Activated T-cell treated with anti-CD3 and anti-CD28 coated beads, Interleukin-2, amount 50 U/mL, for 72 hours (primary cell): ENCODE results near the gene PKM. TPM values are rescaled to one million over a fixed set of nuclear protein-coding genes. Genes with fewer than 3 reads are reported as not detected.
"Not testable (repeated sequence)": the region's sequence is repeated elsewhere in the genome, so short reads cannot be mapped to it uniquely, and the experiment has no call there.

Experiments
- ATAC-seq, 2 donors: fragments of 150-1000 bp; cut with Tn5 transposase; replicated peaks in 1 of 2; 2 replicates each; pipeline ENCODE4 v1.10.0; 2021; ENCODE audit warnings: moderate library complexity in 2 of 2, mild to moderate bottlenecking in 1 of 2
- DNase-seq, 2 donors: peaks; one replicate each; pipeline ENCODE4 v3.0.0; 2021 to 2022; ENCODE audit warnings: mixed read lengths in 1 of 2
- H3K27ac Mint-ChIP-seq: one replicate; pipeline ENCODE4 v1.8.0; 2022; ENCODE audit warnings: mild to moderate bottlenecking, moderate library complexity, mixed read lengths
- H3K27me3 Mint-ChIP-seq: one replicate; pipeline ENCODE4 v1.8.0; 2022; ENCODE audit warnings: low read depth, mixed read lengths
- H3K36me3 Mint-ChIP-seq, 2 donors: one replicate each; pipeline ENCODE4 v1.8.0; 2022; ENCODE audit warnings: mixed read lengths in 2 of 2, mild to moderate bottlenecking in 1 of 2; ENCODE audit not compliant: insufficient read depth in 2 of 2
- H3K4me1 Mint-ChIP-seq: one replicate; pipeline ENCODE4 v1.8.0; 2022; ENCODE audit warnings: low read depth, mixed read lengths
- H3K4me3 Mint-ChIP-seq, 2 donors: one replicate each; pipeline ENCODE4 v1.8.0; 2022; ENCODE audit warnings: mild to moderate bottlenecking in 2 of 2, mixed read lengths in 2 of 2, moderate library complexity in 2 of 2
- H3K9me3 Mint-ChIP-seq, 2 donors: one replicate each; pipeline ENCODE4 v1.8.0; 2022; ENCODE audit warnings: mixed read lengths in 2 of 2
- total RNA-seq, 2 donors: library from RNA; stranded (reverse); gene quantifications; one replicate each; pipeline ENCODE4 v1.2.3, GENCODE V29; 2022

The PKM gene
- 1,000 to 10,000 TPM; 1,066 to 1,119 TPM for total RNA-seq

- Mint-ChIP-seq H3K27ac (peak within 1 kb of the TSS; percentile 97), H3K27me3 (no peaks in the 10 kb centered on the region), H3K4me3 (peak within 1 kb of the TSS; percentile 97 to 99), H3K9me3 (no peaks in the 10 kb centered on the region), H3K36me3 (peaks cover 14 to 26% of the 10 kb centered on the region in 2 donors), H3K4me1 (peaks cover 53% of the 10 kb centered on the region)
- DNase-seq (peak; percentile 98 to 99), ATAC-seq (peak; percentile 49 to 53)
Measured at GRCh38 chr15:72231066-72231832, at the start of gene PKM. Gene PKM (minus strand): TSS chr15:72231190. CDS start chr15:72219097, 12,093 bp downstream.

- Mint-ChIP-seq H3K27ac (no peak overlapping the region), H3K4me3 (no peak overlapping the region), H3K27me3 (no peaks in the 10 kb centered on the region), H3K4me1 (peaks cover 6% of the 10 kb centered on the region), H3K9me3 (no peaks in the 10 kb centered on the region), H3K36me3 (no peaks in the 10 kb centered on the region)
- ATAC-seq (no peak), DNase-seq (no peak)
Measured at GRCh38 chr15:72280751-72281150, 49.8 kb upstream of the PKM start.

GRCh38 chr15:72278737-72279136 is 47.7 kb upstream of the PKM start:
- no peak overlapping the region for H3K4me3 Mint-ChIP-seq
- no peak overlapping the region for H3K27ac Mint-ChIP-seq
- no peaks in the 10 kb centered on the region for H3K9me3 Mint-ChIP-seq
- no peaks in the 10 kb centered on the region for H3K36me3 Mint-ChIP-seq
- peak in 1 of 2 donors; percentile 30 for ATAC-seq
- H3K27me3 Mint-ChIP-seq: no peaks in the 10 kb centered on the region
- DNase-seq: no peak
- H3K4me1 Mint-ChIP-seq: peaks cover 5% of the 10 kb centered on the region

GRCh38 chr15:72276326-72276700 is 45.3 kb upstream of the PKM start:
- no peaks in the 10 kb centered on the region for H3K9me3 Mint-ChIP-seq
- H3K4me1 Mint-ChIP-seq: peaks cover 20% of the 10 kb centered on the region
- H3K27me3 Mint-ChIP-seq: no peaks in the 10 kb centered on the region
- no peaks in the 10 kb centered on the region for H3K36me3 Mint-ChIP-seq
- DNase-seq (no peak), ATAC-seq (no peak)
- no peak overlapping the region for H3K4me3 Mint-ChIP-seq
- no peak overlapping the region for H3K27ac Mint-ChIP-seq

GRCh38 chr15:72275635-72276325 is 44.8 kb upstream of the PKM start:
- H3K9me3 Mint-ChIP-seq, H3K36me3 Mint-ChIP-seq, H3K27me3 Mint-ChIP-seq, DNase-seq, H3K4me3 Mint-ChIP-seq, H3K27ac Mint-ChIP-seq, ATAC-seq: not testable (repeated sequence)
- peaks cover 26% of the 10 kb centered on the region for H3K4me1 Mint-ChIP-seq

GRCh38 chr15:72272997-72273352 is 42.0 kb upstream of the PKM start:
- Mint-ChIP-seq H3K27me3 (no peaks in the 10 kb centered on the region), H3K4me3 (peak overlapping the region; percentile 89 to 91), H3K36me3 (peaks cover 4 to 9% of the 10 kb centered on the region in 2 donors), H3K27ac (peak overlapping the region; percentile 84), H3K4me1 (peaks cover 34% of the 10 kb centered on the region), H3K9me3 (no peaks in the 10 kb centered on the region)
- ATAC-seq: peak; percentile 3 to 10
- DNase-seq: no peak

- Mint-ChIP-seq H3K36me3 (peaks cover 4 to 9% of the 10 kb centered on the region in 2 donors), H3K27me3 (no peaks in the 10 kb centered on the region), H3K4me1 (peaks cover 34% of the 10 kb centered on the region), H3K27ac (peak within 1 kb of the TSS; percentile 92), H3K4me3 (peak within 1 kb of the TSS; percentile 89 to 91), H3K9me3 (no peaks in the 10 kb centered on the region)
- DNase-seq: peak; percentile 98 to 99
- ATAC-seq: peak; percentile 97 to 98
Measured at GRCh38 chr15:72272213-72272996, 41.4 kb upstream of the PKM start, which contains the start of gene PARP6. Gene PARP6 (minus strand): TSS chr15:72272554. CDS start chr15:72267477, 5,077 bp downstream.

- DNase-seq (no peak), ATAC-seq (peak; percentile 0)
- Mint-ChIP-seq H3K27ac (peak overlapping the region; percentile 92), H3K4me3 (peak overlapping the region; percentile 89 to 91), H3K27me3 (no peaks in the 10 kb centered on the region), H3K36me3 (peaks cover 4 to 14% of the 10 kb centered on the region in 2 donors), H3K9me3 (no peaks in the 10 kb centered on the region), H3K4me1 (peaks cover 34% of the 10 kb centered on the region)
Measured at GRCh38 chr15:72271895-72272212, 40.9 kb upstream of the PKM start.

GRCh38 chr15:72271221-72271620 is 40.2 kb upstream of the PKM start:
- no peaks in the 10 kb centered on the region for H3K9me3 Mint-ChIP-seq
- H3K27me3 Mint-ChIP-seq: no peaks in the 10 kb centered on the region
- DNase-seq (no peak), ATAC-seq (no peak)
- H3K36me3 Mint-ChIP-seq: peaks cover 4 to 16% of the 10 kb centered on the region in 2 donors
- peaks cover 34% of the 10 kb centered on the region for H3K4me1 Mint-ChIP-seq
- peak overlapping the region; percentile 92 for H3K27ac Mint-ChIP-seq
- peak overlapping the region; percentile 89 to 91 for H3K4me3 Mint-ChIP-seq

GRCh38 chr15:72269739-72270138 is 38.7 kb upstream of the PKM start:
- Mint-ChIP-seq H3K4me1 (peaks cover 44% of the 10 kb centered on the region), H3K27ac (no peak overlapping the region), H3K27me3 (no peaks in the 10 kb centered on the region), H3K9me3 (no peaks in the 10 kb centered on the region), H3K4me3 (no peak overlapping the region), H3K36me3 (peaks cover 6 to 22% of the 10 kb centered on the region in 2 donors)
- no peak for ATAC-seq
- DNase-seq: no peak

GRCh38 chr15:72265031-72265430 is 34.0 kb upstream of the PKM start:
- peaks cover 20 to 53% of the 10 kb centered on the region in 2 donors for H3K36me3 Mint-ChIP-seq

GRCh38 chr15:72252663-72253299 is 21.8 kb upstream of the PKM start:
- DNase-seq (no peak), ATAC-seq (no peak)
- peaks cover 2 to 34% of the 10 kb centered on the region in 2 donors for H3K36me3 Mint-ChIP-seq
- H3K4me3 Mint-ChIP-seq: no peak overlapping the region
- H3K9me3 Mint-ChIP-seq: no peaks in the 10 kb centered on the region
- peaks cover 10% of the 10 kb centered on the region for H3K4me1 Mint-ChIP-seq
- no peaks in the 10 kb centered on the region for H3K27me3 Mint-ChIP-seq
- no peak overlapping the region for H3K27ac Mint-ChIP-seq

More at GRCh38 chr15:72265031-72265430, 34.0 kb upstream of the PKM start:
- ATAC-seq (no peak), DNase-seq (no peak)
- no peak overlapping the region for H3K27ac Mint-ChIP-seq
- peaks cover 25% of the 10 kb centered on the region for H3K4me1 Mint-ChIP-seq
- no peak overlapping the region for H3K4me3 Mint-ChIP-seq
- no peaks in the 10 kb centered on the region for H3K9me3 Mint-ChIP-seq
- no peaks in the 10 kb centered on the region for H3K27me3 Mint-ChIP-seq
